Activated naive CD4-positive, alpha-beta T cell treated with anti-CD3 and anti-CD28 coated beads for 36 hours (primary cell): ENCODE measurements around the gene SPTAN1. TPM values are rescaled to one million over a fixed set of nuclear protein-coding genes. Genes with fewer than 3 reads are reported as not detected.
"Not testable (repeated sequence)": the region's sequence is repeated elsewhere in the genome, so short reads cannot be mapped to it uniquely, and the experiment has no call there.

ENCODE experiments used
- CTCF ChIA-PET: fragments of 350-600 bp; sonication (Branson Sonifier 250); formaldehyde crosslinking; loops from one replicate; lab custom pipeline; 2021; ENCODE audit warnings: antibody characterized with exemption; lab: Charles Lee
- DNase-seq: peaks from one replicate; pipeline ENCODE4 v3.0.0-alpha.2; 2020
- H3K27ac Mint-ChIP-seq: one replicate; pipeline ENCODE4 v1.8.0; 2021; ENCODE audit warnings: mild to moderate bottlenecking, mixed read lengths
- H3K27me3 Mint-ChIP-seq: one replicate; pipeline ENCODE4 v1.8.0; 2021; ENCODE audit warnings: low read depth, mixed read lengths
- H3K36me3 Mint-ChIP-seq: one replicate; pipeline ENCODE4 v1.8.0; 2021; ENCODE audit warnings: low read depth, mixed read lengths
- H3K4me1 Mint-ChIP-seq: one replicate; pipeline ENCODE4 v1.8.0; 2021; ENCODE audit warnings: low read depth, mixed read lengths
- H3K4me3 Mint-ChIP-seq: one replicate; pipeline ENCODE4 v1.8.0; 2021; ENCODE audit warnings: mild to moderate bottlenecking, moderate library complexity, mixed read lengths
- H3K9me3 Mint-ChIP-seq: one replicate; pipeline ENCODE4 v1.8.0; 2021; ENCODE audit warnings: mixed read lengths
- intact Hi-C: fragments of 100-400 bp; cut with micrococcal nuclease; formaldehyde crosslinking; loops from one replicate; pipeline ENCODE4 v1.15.1; 2023
- total RNA-seq, 2 experiments: library from RNA; stranded (reverse); gene quantifications; one replicate each; pipeline ENCODE4 v1.2.3, GENCODE V29; 2021

SPTAN1 gene
- total RNA-seq, 2 experiments from 2014 or later: 162 to 183 TPM

- Mint-ChIP-seq H3K36me3 (peaks cover 14% of the 10 kb centered on the region), H3K4me1 (no peaks in the 10 kb centered on the region), H3K27me3 (no peaks in the 10 kb centered on the region), H3K4me3 (no peak overlapping the region), H3K27ac (no peak overlapping the region), H3K9me3 (no peaks in the 10 kb centered on the region)
- no peak for DNase-seq
- CTCF ChIA-PET: interaction anchor here (0.6 to 1.1 kb wide), 2 partner anchors 14 to 198 kb away, joined by 3 to 4 read pairs; no protein-coding TSS in a partner anchor
- intact Hi-C loops: no loop called here
These were observed 84.5 kb downstream of the SPTAN1 start for GRCh38 chr9:128636556-128637530.

- Mint-ChIP-seq H3K36me3 (peaks cover 9% of the 10 kb centered on the region), H3K27ac (no peak overlapping the region), H3K4me3 (no peak overlapping the region), H3K9me3 (no peaks in the 10 kb centered on the region), H3K27me3 (no peaks in the 10 kb centered on the region), H3K4me1 (no peaks in the 10 kb centered on the region)
- intact Hi-C loops: no loop called here
- no peak for DNase-seq
- CTCF ChIA-PET: interaction anchor here (0.5 to 1.1 kb wide), 3 partner anchors 199 to 586 kb away, joined by 4 to 7 read pairs (median 4); no protein-coding TSS in a partner anchor
These were observed 85.3 kb downstream of the SPTAN1 start for GRCh38 chr9:128637656-128638055.

GRCh38 chr9:128638580-128638979, 86.2 kb downstream of the SPTAN1 start:
- H3K36me3 Mint-ChIP-seq: peaks cover 8% of the 10 kb centered on the region
- H3K4me1 Mint-ChIP-seq: no peaks in the 10 kb centered on the region
- H3K9me3 Mint-ChIP-seq: no peaks in the 10 kb centered on the region
- DNase-seq: no peak
- H3K27ac Mint-ChIP-seq: no peak overlapping the region
- CTCF ChIA-PET: interaction anchor here (0.6 to 1.1 kb wide), 4 partner anchors 174 to 1836 kb away, joined by 3 to 4 read pairs (median 3); no protein-coding TSS in a partner anchor
- no peak overlapping the region for H3K4me3 Mint-ChIP-seq
- no peaks in the 10 kb centered on the region for H3K27me3 Mint-ChIP-seq
- intact Hi-C loops: no loop called here

GRCh38 chr9:128640603-128641002, 88.2 kb downstream of the SPTAN1 start:
- Mint-ChIP-seq H3K9me3 (no peaks in the 10 kb centered on the region), H3K36me3 (peaks cover 4% of the 10 kb centered on the region), H3K4me3 (no peak overlapping the region), H3K4me1 (no peaks in the 10 kb centered on the region), H3K27me3 (no peaks in the 10 kb centered on the region), H3K27ac (no peak overlapping the region)
- intact Hi-C loops: no loop called here
- no peak for DNase-seq
- CTCF ChIA-PET: no interaction called here

- intact Hi-C loops: no loop called here
- Mint-ChIP-seq H3K4me3 (no peak overlapping the region), H3K9me3 (no peaks in the 10 kb centered on the region), H3K4me1 (no peaks in the 10 kb centered on the region), H3K27me3 (no peaks in the 10 kb centered on the region), H3K27ac (no peak overlapping the region), H3K36me3 (peaks cover 4% of the 10 kb centered on the region)
- DNase-seq: no peak
- CTCF ChIA-PET: no interaction called here
These were observed 90.4 kb downstream of the SPTAN1 start for GRCh38 chr9:128642675-128643245.

- intact Hi-C loops: no loop called here
- no peak overlapping the region for H3K27ac Mint-ChIP-seq
- H3K27me3 Mint-ChIP-seq: no peaks in the 10 kb centered on the region
- no peak overlapping the region for H3K4me3 Mint-ChIP-seq
- H3K36me3 Mint-ChIP-seq: peaks cover 4% of the 10 kb centered on the region
- no peak for DNase-seq
- CTCF ChIA-PET: interaction anchor here (1.1 kb wide), 1 partner anchor 8 kb away, joined by 5 read pairs; no protein-coding TSS in a partner anchor
- no peaks in the 10 kb centered on the region for H3K4me1 Mint-ChIP-seq
- no peaks in the 10 kb centered on the region for H3K9me3 Mint-ChIP-seq
These were observed 91.3 kb downstream of the SPTAN1 start for GRCh38 chr9:128643519-128644300.

- intact Hi-C loops: loop anchor here (2.0 kb wide), 2 partner anchors 171 to 281 kb away; partner anchors contain the start of gene ENDOG
These were observed 95.8 kb downstream of the SPTAN1 start for GRCh38 chr9:128648206-128648605.

GRCh38 chr9:128651798-128652197, 99.4 kb downstream of the SPTAN1 start:
- H3K27me3 Mint-ChIP-seq: no peaks in the 10 kb centered on the region
- H3K4me1 Mint-ChIP-seq: peaks cover 7% of the 10 kb centered on the region
- H3K4me3 Mint-ChIP-seq: no peak overlapping the region
- peaks cover 7% of the 10 kb centered on the region for H3K36me3 Mint-ChIP-seq
- no peaks in the 10 kb centered on the region for H3K9me3 Mint-ChIP-seq
- intact Hi-C loops: no loop called here
- H3K27ac Mint-ChIP-seq: no peak overlapping the region
- CTCF ChIA-PET: interaction anchor here (0.6 kb wide), 1 partner anchor 169 kb away, joined by 3 read pairs; no protein-coding TSS in a partner anchor
- no peak for DNase-seq

More at GRCh38 chr9:128648206-128648605, 95.8 kb downstream of the SPTAN1 start:
- H3K4me1 Mint-ChIP-seq, H3K4me3 Mint-ChIP-seq, H3K9me3 Mint-ChIP-seq, H3K27ac Mint-ChIP-seq, H3K27me3 Mint-ChIP-seq, H3K36me3 Mint-ChIP-seq: not testable (repeated sequence)
- DNase-seq: peak; percentile 82
- CTCF ChIA-PET: interaction anchor here (0.6 to 1.1 kb wide), 5 partner anchors 32 to 371 kb away, joined by 3 to 8 read pairs (median 3); no protein-coding TSS in a partner anchor

- Mint-ChIP-seq H3K4me3 (no peak overlapping the region), H3K36me3 (peaks cover 7% of the 10 kb centered on the region), H3K9me3 (no peaks in the 10 kb centered on the region), H3K27me3 (no peaks in the 10 kb centered on the region), H3K4me1 (peaks cover 11% of the 10 kb centered on the region), H3K27ac (no peak overlapping the region)
- DNase-seq: no peak
- CTCF ChIA-PET: interaction anchor here (1.5 kb wide), 1 partner anchor 164 kb away, joined by 4 read pairs; the partner anchor contains the start of gene ENDOG
- intact Hi-C loops: no loop called here
These were observed 101.5 kb downstream of the SPTAN1 start for GRCh38 chr9:128653908-128654307.

- peaks cover 11% of the 10 kb centered on the region for H3K4me1 Mint-ChIP-seq
- no peaks in the 10 kb centered on the region for H3K9me3 Mint-ChIP-seq
- peak overlapping the region; percentile 9 for H3K4me3 Mint-ChIP-seq
- H3K36me3 Mint-ChIP-seq: peaks cover 7% of the 10 kb centered on the region
- intact Hi-C loops: no loop called here
- DNase-seq: no peak
- no peak overlapping the region for H3K27ac Mint-ChIP-seq
- no peaks in the 10 kb centered on the region for H3K27me3 Mint-ChIP-seq
- CTCF ChIA-PET: interaction anchor here (1.5 kb wide), 1 partner anchor 163 kb away, joined by 4 read pairs; the partner anchor contains the start of gene ENDOG
These were observed 102.1 kb downstream of the SPTAN1 start for GRCh38 chr9:128654481-128654880.

- H3K36me3 Mint-ChIP-seq: peaks cover 7% of the 10 kb centered on the region
- H3K27ac Mint-ChIP-seq: peak within 1 kb of the TSS; percentile 100
- H3K4me1 Mint-ChIP-seq: peaks cover 11% of the 10 kb centered on the region
- peak within 1 kb of the TSS; percentile 93 for H3K4me3 Mint-ChIP-seq
- peak; percentile 97 for DNase-seq
- H3K27me3 Mint-ChIP-seq: no peaks in the 10 kb centered on the region
- intact Hi-C loops: loop anchor here (1.0 to 5.0 kb wide), 5 partner anchors 28 to 131 kb away; partner anchors contain the start of genes SET, TBC1D13, ZDHHC12 and ZER1
- CTCF ChIA-PET: interaction anchor here (0.6 kb wide), 1 partner anchor 352 kb away, joined by 3 read pairs; no protein-coding TSS in a partner anchor
- H3K9me3 Mint-ChIP-seq: no peaks in the 10 kb centered on the region
These were observed 104.3 kb downstream of the SPTAN1 start, which contains the start of gene DYNC2I2 for GRCh38 chr9:128656416-128657343. DYNC2I2 (minus strand) TSS chr9:128656847; CDS start chr9:128656726, 121 bp downstream.
